ENCODE data around the gene SEMA3A. TPM values are rescaled to one million over a fixed set of nuclear protein-coding genes. Genes with fewer than 3 reads are reported as not detected.
"Not testable (repeated sequence)": the region's sequence is repeated elsewhere in the genome, so short reads cannot be mapped to it uniquely, and the experiment has no call there.

SEMA3A gene
- total and polyA plus RNA-seq, 3 donors from 2014 or later, result 1.4 to 3.9 (median 2.0) TPM

- Histone ChIP-seq H3K4me1 (no peaks in the 10 kb centered on the region), H3K27ac (no peak overlapping the region), H3K27me3 (no peaks in the 10 kb centered on the region), H3K36me3 (ENCODE audit: low read depth, missing control alignments) (no peaks in the 10 kb centered on the region), H3K9me3 (no peaks in the 10 kb centered on the region), H3K4me3 (no peak overlapping the region)
- intact Hi-C loops (cut with DNase I; ENCODE audit: low total_unique reads), result no loop called here
- TF ChIP-seq, protein P1, sequence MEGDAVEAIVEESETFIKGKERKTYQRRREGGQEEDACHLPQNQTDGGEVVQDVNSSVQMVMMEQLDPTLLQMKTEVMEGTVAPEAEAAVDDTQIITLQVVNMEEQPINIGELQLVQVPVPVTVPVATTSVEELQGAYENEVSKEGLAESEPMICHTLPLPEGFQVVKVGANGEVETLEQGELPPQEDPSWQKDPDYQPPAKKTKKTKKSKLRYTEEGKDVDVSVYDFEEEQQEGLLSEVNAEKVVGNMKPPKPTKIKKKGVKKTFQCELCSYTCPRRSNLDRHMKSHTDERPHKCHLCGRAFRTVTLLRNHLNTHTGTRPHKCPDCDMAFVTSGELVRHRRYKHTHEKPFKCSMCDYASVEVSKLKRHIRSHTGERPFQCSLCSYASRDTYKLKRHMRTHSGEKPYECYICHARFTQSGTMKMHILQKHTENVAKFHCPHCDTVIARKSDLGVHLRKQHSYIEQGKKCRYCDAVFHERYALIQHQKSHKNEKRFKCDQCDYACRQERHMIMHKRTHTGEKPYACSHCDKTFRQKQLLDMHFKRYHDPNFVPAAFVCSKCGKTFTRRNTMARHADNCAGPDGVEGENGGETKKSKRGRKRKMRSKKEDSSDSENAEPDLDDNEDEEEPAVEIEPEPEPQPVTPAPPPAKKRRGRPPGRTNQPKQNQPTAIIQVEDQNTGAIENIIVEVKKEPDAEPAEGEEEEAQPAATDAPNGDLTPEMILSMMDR (IDR thresholded peaks at IDR 0.05), result no peak
- no peak for TF ChIP-seq POLR2A (IDR thresholded peaks at IDR 0.05)
- WGBS, 2 donors, result 94 to 98% methylated on average over 2 of the region's 2 CpGs
- no peak for DNase-seq
Observed at GRCh38 chr7:84057576-84057975, 137.0 kb downstream of the SEMA3A start.

DNA sequence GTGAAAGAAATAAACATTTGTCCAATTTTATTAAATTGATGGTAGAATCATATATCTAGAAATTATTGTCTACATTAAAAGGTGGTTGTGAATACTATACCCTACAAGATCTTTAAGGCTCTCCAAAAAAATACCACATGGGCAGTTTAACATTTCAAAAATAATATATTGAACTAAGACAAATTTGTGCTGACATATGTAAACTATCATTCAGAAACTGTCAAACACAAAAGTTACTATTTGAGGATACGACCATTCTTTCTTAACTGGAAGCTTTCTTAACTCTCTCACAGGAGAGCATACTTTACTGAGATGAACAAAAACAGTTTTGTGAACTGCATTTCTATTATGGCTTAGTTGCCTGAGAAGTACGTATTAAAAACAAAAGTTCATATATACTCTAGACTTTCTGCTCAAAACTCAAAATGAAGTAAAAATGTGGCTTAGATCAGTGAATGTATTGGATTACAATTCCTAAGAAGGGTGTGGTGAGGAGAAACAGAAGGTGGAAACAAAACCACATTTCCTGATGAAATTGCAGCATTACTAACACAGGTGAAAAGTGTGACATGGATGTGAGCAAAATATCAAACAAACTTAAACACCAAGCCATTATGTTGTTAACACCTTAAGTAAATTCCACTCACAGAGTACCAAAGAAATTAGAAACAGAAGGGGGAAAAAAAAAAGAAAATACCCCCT is 138.5 kb downstream of the SEMA3A start:
- no peak for TF ChIP-seq POLR2A (IDR thresholded peaks at IDR 0.05)
- TF ChIP-seq, protein P1 (IDR thresholded peaks at IDR 0.05), result no peak
- no peaks in the 10 kb centered on the region for H3K27me3 ChIP-seq
- no peaks in the 10 kb centered on the region for H3K9me3 ChIP-seq
- no peaks in the 10 kb centered on the region for H3K4me1 ChIP-seq
- H3K27ac ChIP-seq, result no peak overlapping the region
- DNase-seq, result no peak
- intact Hi-C loops (cut with DNase I; ENCODE audit: low total_unique reads), result no loop called here
- H3K4me3 ChIP-seq, result no peak overlapping the region
- WGBS, 2 donors, result 89 to 93% methylated on average over 2 of the region's 2 CpGs
- no peaks in the 10 kb centered on the region for H3K36me3 ChIP-seq (ENCODE audit: low read depth, missing control alignments)

GRCh38 chr7:84055199-84055598 is 139.4 kb downstream of the SEMA3A start:
- DNase-seq; H3K27ac ChIP-seq; H3K9me3 ChIP-seq; H3K4me3 ChIP-seq; H3K36me3 ChIP-seq (ENCODE audit: low read depth, missing control alignments); intact Hi-C loops (cut with DNase I; ENCODE audit: low total_unique reads); H3K4me1 ChIP-seq; H3K27me3 ChIP-seq: not testable (repeated sequence)
- 79 to 86% methylated on average over 11 to 23 of the region's 23 CpGs for WGBS, 2 donors

DNA sequence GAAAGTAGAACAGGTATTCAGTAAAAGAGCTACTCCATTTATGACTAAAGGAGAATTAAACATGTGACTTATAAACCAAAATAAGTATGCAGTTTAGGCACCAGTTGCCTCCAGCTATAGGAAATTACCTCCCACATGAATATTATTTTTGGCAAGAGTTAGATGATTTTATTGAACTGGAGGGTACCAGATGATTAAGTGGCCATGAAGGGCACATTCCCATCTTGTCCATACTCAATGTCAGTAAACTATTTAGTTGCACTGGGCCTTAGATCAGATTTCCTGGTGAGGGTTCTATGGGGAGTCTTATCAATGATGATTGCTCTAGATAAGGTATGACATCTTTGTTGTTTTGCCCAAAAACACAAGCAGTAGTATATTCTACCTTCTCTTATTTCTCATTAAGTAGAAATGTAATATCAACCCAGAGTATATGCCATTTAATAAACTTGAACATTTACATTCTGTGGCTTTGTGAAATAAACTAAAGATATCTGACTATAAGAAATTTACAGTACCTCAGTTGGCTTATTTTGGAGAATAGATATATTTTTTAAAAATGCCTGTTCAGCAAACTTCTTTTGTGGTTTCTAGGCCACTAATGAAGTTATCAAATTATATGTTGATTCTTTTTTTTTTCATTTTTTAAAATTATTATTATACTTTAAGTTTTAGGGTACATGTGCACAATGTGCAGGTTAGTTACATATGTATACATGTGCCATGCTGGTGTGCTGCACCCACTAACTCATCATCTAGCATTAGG is 145.3 kb downstream of the SEMA3A start:
- Histone ChIP-seq H3K9me3 (no peaks in the 10 kb centered on the region), H3K4me1 (no peaks in the 10 kb centered on the region), H3K36me3 (ENCODE audit: low read depth, missing control alignments) (no peaks in the 10 kb centered on the region), H3K4me3 (no peak overlapping the region), H3K27me3 (no peaks in the 10 kb centered on the region), H3K27ac (no peak overlapping the region)
- no peak for DNase-seq
- TF ChIP-seq, protein P1 (IDR thresholded peaks at IDR 0.05), result no peak
- no peak for TF ChIP-seq POLR2A (IDR thresholded peaks at IDR 0.05)
- intact Hi-C loops (cut with DNase I; ENCODE audit: low total_unique reads), result no loop called here

GRCh38 chr7:84047085-84047484 is 147.5 kb downstream of the SEMA3A start:
- DNase-seq, result no peak
- WGBS, 2 donors, result 77 to 79% methylated on average over 2 of the region's 2 CpGs
- no peak overlapping the region for H3K27ac ChIP-seq
- TF ChIP-seq, protein P1 (IDR thresholded peaks at IDR 0.05), result no peak
- no peak for TF ChIP-seq POLR2A (IDR thresholded peaks at IDR 0.05)
- H3K4me3 ChIP-seq, result no peak overlapping the region
- intact Hi-C loops (cut with DNase I; ENCODE audit: low total_unique reads), result no loop called here
- H3K4me1 ChIP-seq, result no peaks in the 10 kb centered on the region
- no peaks in the 10 kb centered on the region for H3K36me3 ChIP-seq (ENCODE audit: low read depth, missing control alignments)
- H3K9me3 ChIP-seq, result no peaks in the 10 kb centered on the region
- H3K27me3 ChIP-seq, result no peaks in the 10 kb centered on the region
